Stimulated activated naive CD8-positive, alpha-beta T cell treated with anti-CD3 and anti-CD28 coated beads, Interleukin-15, Interleukin-2, amounts not matched to agents 100 ng/mL and 50 ng/mL, for 24 hours (primary cell): ENCODE measurements around the gene MYOG.

Source experiments
- H3K27ac Mint-ChIP-seq: one replicate; pipeline ENCODE4 v1.8.0; 2021; ENCODE audit warnings: mild to moderate bottlenecking, mixed read lengths
- H3K27me3 Mint-ChIP-seq: one replicate; pipeline ENCODE4 v1.8.0; 2021; ENCODE audit warnings: mixed read lengths
- H3K36me3 Mint-ChIP-seq: one replicate; pipeline ENCODE4 v1.8.0; 2021; ENCODE audit warnings: low read depth, mixed read lengths
- H3K4me1 Mint-ChIP-seq: one replicate; pipeline ENCODE4 v1.8.0; 2021; ENCODE audit warnings: low read depth, mixed read lengths
- H3K4me3 Mint-ChIP-seq: one replicate; pipeline ENCODE4 v1.8.0; 2021; ENCODE audit warnings: mild to moderate bottlenecking, mixed read lengths
- H3K9me3 Mint-ChIP-seq: one replicate; pipeline ENCODE4 v1.8.0; 2021; ENCODE audit warnings: mixed read lengths

Gene MYOG

GRCh38 chr1:203085528-203086406 lies at the start of gene MYOG:
TSS of gene MYOG (minus strand) at chr1:203086012. CDS start at chr1:203085961, 51 bp downstream.
- Mint-ChIP-seq H3K36me3 (no peaks in the 10 kb centered on the region), H3K9me3 (no peaks in the 10 kb centered on the region), H3K4me1 (no peaks in the 10 kb centered on the region), H3K4me3 (no peak within 1 kb of the TSS), H3K27ac (no peak within 1 kb of the TSS), H3K27me3 (peaks cover 15% of the 10 kb centered on the region)

GRCh38 chr1:203133970-203134725 lies 48.3 kb upstream of the MYOG start:
- Mint-ChIP-seq H3K27me3 (peaks cover 10% of the 10 kb centered on the region), H3K4me1 (peaks cover 5% of the 10 kb centered on the region)

GRCh38 chr1:203131548-203132200 lies 45.9 kb upstream of the MYOG start:
- H3K27me3 Mint-ChIP-seq, result peaks cover 25% of the 10 kb centered on the region
- peaks cover 12% of the 10 kb centered on the region for H3K4me1 Mint-ChIP-seq
- no peak overlapping the region for H3K27ac Mint-ChIP-seq
- H3K4me3 Mint-ChIP-seq, result no peak overlapping the region
- no peaks in the 10 kb centered on the region for H3K36me3 Mint-ChIP-seq
- H3K9me3 Mint-ChIP-seq, result no peaks in the 10 kb centered on the region

More at GRCh38 chr1:203133970-203134725, 48.3 kb upstream of the MYOG start:
- Mint-ChIP-seq H3K4me3 (no peak overlapping the region), H3K9me3 (no peaks in the 10 kb centered on the region), H3K36me3 (no peaks in the 10 kb centered on the region), H3K27ac (no peak overlapping the region)

- Mint-ChIP-seq H3K4me1 (peaks cover 7% of the 10 kb centered on the region), H3K27me3 (peaks cover 34% of the 10 kb centered on the region), H3K4me3 (no peak overlapping the region), H3K9me3 (no peaks in the 10 kb centered on the region), H3K36me3 (no peaks in the 10 kb centered on the region), H3K27ac (no peak overlapping the region)
These were observed 44.7 kb upstream of the MYOG start for GRCh38 chr1:203130358-203130985.

- Mint-ChIP-seq H3K36me3 (no peaks in the 10 kb centered on the region), H3K27ac (no peak overlapping the region), H3K27me3 (peaks cover 39% of the 10 kb centered on the region), H3K4me1 (peaks cover 7% of the 10 kb centered on the region), H3K4me3 (no peak overlapping the region), H3K9me3 (no peaks in the 10 kb centered on the region)
These were observed 43.9 kb upstream of the MYOG start for GRCh38 chr1:203129501-203130231.

- H3K4me3 Mint-ChIP-seq, result no peak overlapping the region
- no peaks in the 10 kb centered on the region for H3K36me3 Mint-ChIP-seq
- peaks cover 42% of the 10 kb centered on the region for H3K27me3 Mint-ChIP-seq
These were observed 43.1 kb upstream of the MYOG start for GRCh38 chr1:203128716-203129500.

GRCh38 chr1:203128431-203128715 lies 42.6 kb upstream of the MYOG start:
- Mint-ChIP-seq H3K36me3 (no peaks in the 10 kb centered on the region), H3K27me3 (peaks cover 48% of the 10 kb centered on the region), H3K4me1 (peaks cover 7% of the 10 kb centered on the region), H3K4me3 (no peak overlapping the region), H3K27ac (no peak overlapping the region), H3K9me3 (no peaks in the 10 kb centered on the region)

More at GRCh38 chr1:203128716-203129500, 43.1 kb upstream of the MYOG start:
- no peak overlapping the region for H3K27ac Mint-ChIP-seq
- H3K4me1 Mint-ChIP-seq, result peaks cover 7% of the 10 kb centered on the region
- no peaks in the 10 kb centered on the region for H3K9me3 Mint-ChIP-seq

- Mint-ChIP-seq H3K36me3 (no peaks in the 10 kb centered on the region), H3K4me3 (no peak within 1 kb of the TSS), H3K27ac (no peak within 1 kb of the TSS), H3K4me1 (peaks cover 7% of the 10 kb centered on the region), H3K9me3 (no peaks in the 10 kb centered on the region), H3K27me3 (peaks cover 48% of the 10 kb centered on the region)
These were observed 42.0 kb upstream of the MYOG start, which contains the start of gene ADORA1 for GRCh38 chr1:203127666-203128430. TSS of gene ADORA1 (plus strand) at chr1:203127726. CDS start at chr1:203128842, 1,116 bp downstream.

GRCh38 chr1:203126866-203127665 lies 41.3 kb upstream of the MYOG start:
- H3K4me1 Mint-ChIP-seq, result peaks cover 7% of the 10 kb centered on the region
- H3K27me3 Mint-ChIP-seq, result peaks cover 51% of the 10 kb centered on the region
- no peak overlapping the region for H3K27ac Mint-ChIP-seq
- no peaks in the 10 kb centered on the region for H3K36me3 Mint-ChIP-seq
- no peaks in the 10 kb centered on the region for H3K9me3 Mint-ChIP-seq
- H3K4me3 Mint-ChIP-seq, result no peak overlapping the region

- H3K27me3 Mint-ChIP-seq, result peaks cover 57% of the 10 kb centered on the region
- H3K27ac Mint-ChIP-seq, result no peak overlapping the region
- no peaks in the 10 kb centered on the region for H3K36me3 Mint-ChIP-seq
- H3K4me1 Mint-ChIP-seq, result peaks cover 7% of the 10 kb centered on the region
- no peaks in the 10 kb centered on the region for H3K9me3 Mint-ChIP-seq
- no peak overlapping the region for H3K4me3 Mint-ChIP-seq
These were observed 40.5 kb upstream of the MYOG start for GRCh38 chr1:203126151-203126865.

GRCh38 chr1:203124546-203125317 lies 38.9 kb upstream of the MYOG start:
- H3K27me3 Mint-ChIP-seq, result peaks cover 70% of the 10 kb centered on the region
- no peaks in the 10 kb centered on the region for H3K9me3 Mint-ChIP-seq
- no peaks in the 10 kb centered on the region for H3K36me3 Mint-ChIP-seq
- no peak overlapping the region for H3K27ac Mint-ChIP-seq
- no peak overlapping the region for H3K4me3 Mint-ChIP-seq
- peaks cover 7% of the 10 kb centered on the region for H3K4me1 Mint-ChIP-seq
